CD4-positive, alpha-beta T cell treated with Interleukin-15 for 4 hours (primary cell): ENCODE data around the gene TMX1.

Experiments used
- DNase-seq: peaks from one replicate; pipeline ENCODE4 v3.0.0-alpha.2; 2020; ENCODE audit warnings: low spot score

Gene TMX1

GRCh38 chr14:51242545-51243490, 2.8 kb downstream of the TMX1 start:
- no peak for DNase-seq

- DNase-seq, result no peak
Measured at GRCh38 chr14:51244591-51244990, 4.5 kb downstream of the TMX1 start.

GRCh38 chr14:51246032-51246431, 6.0 kb downstream of the TMX1 start:
- DNase-seq, result no peak

GRCh38 chr14:51248016-51248987, 8.3 kb downstream of the TMX1 start:
- DNase-seq, result no peak

- DNase-seq, result no peak
Measured at GRCh38 chr14:51251486-51251885, 11.4 kb downstream of the TMX1 start.

GRCh38 chr14:51253880-51254279, 13.8 kb downstream of the TMX1 start:
- DNase-seq, result no peak

- no peak for DNase-seq
Measured at GRCh38 chr14:51258280-51258679, 18.2 kb downstream of the TMX1 start.

- DNase-seq, result no peak
Measured at GRCh38 chr14:51258788-51259187, 18.7 kb downstream of the TMX1 start.

GRCh38 chr14:51260225-51260624, 20.2 kb downstream of the TMX1 start:
- DNase-seq, result no peak

GRCh38 chr14:51261151-51261550, 21.1 kb downstream of the TMX1 start:
- no peak for DNase-seq

- no peak for DNase-seq
Measured at GRCh38 chr14:51262868-51263267, 22.8 kb downstream of the TMX1 start.

GRCh38 chr14:51269634-51270033, 29.6 kb downstream of the TMX1 start:
- DNase-seq, result no peak

GRCh38 chr14:51276605-51277004, 36.6 kb downstream of the TMX1 start:
- DNase-seq, result no peak

GRCh38 chr14:51277753-51278415, 37.8 kb downstream of the TMX1 start:
- DNase-seq, result no peak

- no peak for DNase-seq
Measured at GRCh38 chr14:51282517-51282916, 42.5 kb downstream of the TMX1 start.

GRCh38 chr14:51283402-51284085, 43.5 kb downstream of the TMX1 start:
- peak; percentile 33 for DNase-seq

- DNase-seq, result no peak
Measured at GRCh38 chr14:51284241-51284640, 44.2 kb downstream of the TMX1 start.

- no peak for DNase-seq
Measured at GRCh38 chr14:51285120-51285519, 45.1 kb downstream of the TMX1 start.

- no peak for DNase-seq
Measured at GRCh38 chr14:51289169-51289568, 49.1 kb downstream of the TMX1 start.

- DNase-seq, result no peak
Measured at GRCh38 chr14:51290132-51290531, 50.1 kb downstream of the TMX1 start.

GRCh38 chr14:51291016-51291415, 51.0 kb downstream of the TMX1 start:
- DNase-seq, result no peak
